CD4-positive, alpha-beta memory T cell (primary cell): ENCODE data around the gene KCNH2. TPM values are rescaled to one million over a fixed set of nuclear protein-coding genes. Genes with fewer than 3 reads are reported as not detected.

Experiments
- CTCF ChIA-PET: fragments of 350-600 bp; sonication (Branson Sonifier 250); formaldehyde crosslinking; loops from one replicate; lab custom pipeline; 2021; ENCODE audit warnings: inconsistent platforms; ENCODE audit not compliant: partially characterized antibody; lab: Charles Lee
- POLR2A ChIA-PET: fragments of 350-600 bp; sonication (Branson Sonifier 250); formaldehyde crosslinking; loops from one replicate; lab custom pipeline; 2021; ENCODE audit not compliant: partially characterized antibody; lab: Charles Lee
- DNase-seq, 5 donors: peaks; one replicate each; pipeline versions ENCODE4 v3.0.0 to v3.0.0-alpha.2; 2020 to 2022; ENCODE audit warnings: mixed read lengths in 1 of 5
- H3K27ac ChIP-seq: one replicate; pipeline ENCODE4 v1.7.0; 2013; ENCODE audit warnings: low read depth, low read length
- H3K27me3 ChIP-seq: 2 replicates; pipeline ENCODE4 v1.7.0; 2013; ENCODE audit warnings: mild to moderate bottlenecking, low read length, moderate library complexity; ENCODE audit not compliant: insufficient read depth
- H3K36me3 ChIP-seq: 2 replicates; pipeline ENCODE4 v1.7.0; 2013; ENCODE audit warnings: mild to moderate bottlenecking, low read length, moderate library complexity; ENCODE audit not compliant: insufficient read depth
- H3K4me1 ChIP-seq: 2 replicates; pipeline ENCODE4 v1.7.0; 2013; ENCODE audit warnings: mild to moderate bottlenecking, low read length, moderate library complexity; ENCODE audit not compliant: insufficient read depth
- H3K4me3 ChIP-seq, 2 donors: one replicate each; pipeline ENCODE4 v1.7.0; 2013; ENCODE audit warnings: low read length in 2 of 2, mild to moderate bottlenecking in 1 of 2
- H3K9me3 ChIP-seq, 2 donors: one replicate each; pipeline ENCODE4 v1.7.0; 2013; ENCODE audit warnings: low read length in 2 of 2, control low read depth in 1 of 2; ENCODE audit not compliant: control insufficient read depth in 1 of 2
- H3K27ac Mint-ChIP-seq, 7 donors: one replicate each; pipeline ENCODE4 v1.8.0; 2020 to 2021; ENCODE audit warnings: mixed read lengths in 7 of 7, mild to moderate bottlenecking in 6 of 7, inconsistent platforms in 3 of 7, moderate library complexity in 3 of 7
- H3K27me3 Mint-ChIP-seq, 2 donors: one replicate each; pipeline ENCODE4 v1.8.0; 2020 to 2021; ENCODE audit warnings: mixed read lengths in 2 of 2
- H3K36me3 Mint-ChIP-seq, 2 donors: one replicate each; pipeline ENCODE4 v1.8.0; 2020 to 2021; ENCODE audit warnings: mixed read lengths in 2 of 2, inconsistent platforms in 1 of 2, mild to moderate bottlenecking in 1 of 2
- H3K4me1 Mint-ChIP-seq, 4 donors: one replicate each; pipeline ENCODE4 v1.8.0; 2020 to 2021; ENCODE audit warnings: mixed read lengths in 4 of 4, mild to moderate bottlenecking in 1 of 4
- H3K4me3 Mint-ChIP-seq, 8 donors: one replicate each; pipeline ENCODE4 v1.8.0; 2020 to 2021; ENCODE audit warnings: mixed read lengths in 8 of 8, mild to moderate bottlenecking in 7 of 8, moderate library complexity in 6 of 8, inconsistent platforms in 3 of 8
- H3K9me3 Mint-ChIP-seq, 8 donors: one replicate each; pipeline ENCODE4 v1.8.0; 2020 to 2021; ENCODE audit warnings: mixed read lengths in 8 of 8, mild to moderate bottlenecking in 5 of 8, inconsistent platforms in 3 of 8, moderate library complexity in 1 of 8
- intact Hi-C: fragments of 100-400 bp; cut with micrococcal nuclease; formaldehyde crosslinking; loops from one replicate; pipeline ENCODE4 v1.15.1; 2023
- polyA plus RNA-seq, 2 donors: library from polyadenylated mRNA; unstranded; fragments of 300-500 nt; fragmentation: Illumina TruSeq; gene quantifications; one replicate each; pipeline ENCODE4 v1.2.3, GENCODE V29; 2021
- total RNA-seq, 2 experiments: library from RNA; stranded (reverse); gene quantifications; one replicate each; pipeline ENCODE4 v1.2.3, GENCODE V29; 2021

The KCNH2 gene
- total and polyA plus RNA-seq, 4 experiments from 2014 or later = 1.8 to 2.6 (median 2.4) TPM

GRCh38 chr7:150951181-150951520, 27.0 kb downstream of the KCNH2 start:
- no peak overlapping the region for H3K4me3 Mint-ChIP-seq
- intact Hi-C loops = no loop called here
- no peaks in the 10 kb centered on the region for H3K36me3 ChIP-seq
- peaks cover 0 to 1% of the 10 kb centered on the region in 2 donors for H3K36me3 Mint-ChIP-seq
- H3K9me3 ChIP-seq = no peaks in the 10 kb centered on the region
- H3K9me3 Mint-ChIP-seq = no peaks in the 10 kb centered on the region
- CTCF ChIA-PET = no interaction called here
- H3K27ac Mint-ChIP-seq = no peak overlapping the region
- no peak overlapping the region for H3K27ac ChIP-seq
- POLR2A ChIA-PET = no interaction called here
- DNase-seq = no peak
- H3K4me3 ChIP-seq = no peak overlapping the region
- H3K27me3 Mint-ChIP-seq = peaks cover 5 to 11% of the 10 kb centered on the region in 2 donors
- H3K4me1 Mint-ChIP-seq = peaks cover 0 to 8% (median 0%) of the 10 kb centered on the region in 4 donors
- no peaks in the 10 kb centered on the region for H3K4me1 ChIP-seq
- H3K27me3 ChIP-seq = no peaks in the 10 kb centered on the region

- no peak for DNase-seq
- no peaks in the 10 kb centered on the region for H3K4me1 ChIP-seq
- H3K9me3 ChIP-seq = no peaks in the 10 kb centered on the region
- H3K36me3 ChIP-seq = no peaks in the 10 kb centered on the region
- Mint-ChIP-seq H3K9me3 (no peaks in the 10 kb centered on the region), H3K36me3 (peaks cover 0 to 1% of the 10 kb centered on the region in 2 donors), H3K27me3 (peaks cover 3 to 7% of the 10 kb centered on the region in 2 donors), H3K4me3 (no peak overlapping the region), H3K4me1 (peaks cover 0 to 4% (median 0%) of the 10 kb centered on the region in 4 donors), H3K27ac (no peak overlapping the region)
- H3K27ac ChIP-seq = no peak overlapping the region
- ChIA-PET POLR2A (no interaction called here), CTCF (interaction anchor here (0.9 to 1.5 kb wide), 2 partner anchors 12 to 25 kb away, joined by 3 to 4 read pairs; no protein-coding TSS in a partner anchor)
- H3K27me3 ChIP-seq = no peaks in the 10 kb centered on the region
- H3K4me3 ChIP-seq = no peak overlapping the region
- intact Hi-C loops = no loop called here
Measured at GRCh38 chr7:150950496-150951180, 27.5 kb downstream of the KCNH2 start.

- Histone ChIP-seq H3K27me3 (no peaks in the 10 kb centered on the region), H3K9me3 (no peaks in the 10 kb centered on the region), H3K36me3 (no peaks in the 10 kb centered on the region), H3K4me3 (no peak overlapping the region), H3K27ac (no peak overlapping the region), H3K4me1 (no peaks in the 10 kb centered on the region)
- intact Hi-C loops = no loop called here
- Mint-ChIP-seq H3K27ac (no peak overlapping the region), H3K27me3 (peaks cover 3 to 7% of the 10 kb centered on the region in 2 donors), H3K4me1 (peaks cover 0 to 4% (median 0%) of the 10 kb centered on the region in 4 donors), H3K4me3 (no peak overlapping the region), H3K36me3 (peaks cover 0 to 1% of the 10 kb centered on the region in 2 donors), H3K9me3 (no peaks in the 10 kb centered on the region)
- DNase-seq = no peak
- POLR2A ChIA-PET = no interaction called here
- CTCF ChIA-PET = interaction anchor here (0.9 to 1.9 kb wide), 3 partner anchors 12 to 26 kb away, joined by 3 to 5 read pairs (median 4); no protein-coding TSS in a partner anchor
Measured at GRCh38 chr7:150949971-150950491, 28.1 kb downstream of the KCNH2 start.

DNA sequence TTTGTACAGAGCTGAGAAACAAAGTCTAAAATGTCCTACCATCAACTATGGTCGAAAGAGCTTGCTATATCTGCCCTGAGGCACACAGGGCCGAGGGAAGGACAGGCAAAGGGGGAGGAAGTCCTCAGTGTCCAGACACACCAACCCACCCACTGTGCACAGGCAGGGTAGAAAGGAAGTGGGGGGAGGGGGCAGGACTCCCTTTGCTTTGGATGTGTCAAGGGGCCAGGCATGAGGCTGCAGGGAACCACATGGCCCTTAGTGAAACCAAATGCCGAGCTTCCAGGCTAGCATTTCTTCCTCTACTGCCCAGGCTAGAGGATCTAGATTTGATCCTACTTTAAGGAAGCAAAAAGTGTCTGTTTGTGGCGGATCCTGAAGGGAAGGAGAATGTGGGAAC, 28.6 kb downstream of the KCNH2 start:
- H3K27me3 Mint-ChIP-seq = peaks cover 3 to 6% of the 10 kb centered on the region in 2 donors
- intact Hi-C loops = no loop called here
- H3K4me1 ChIP-seq = no peaks in the 10 kb centered on the region
- ChIA-PET POLR2A (no interaction called here), CTCF (interaction anchor here (0.9 to 1.9 kb wide), 3 partner anchors 11 to 26 kb away, joined by 3 to 5 read pairs (median 4); no protein-coding TSS in a partner anchor)
- no peaks in the 10 kb centered on the region for H3K27me3 ChIP-seq
- H3K36me3 Mint-ChIP-seq = peaks cover 0 to 1% of the 10 kb centered on the region in 2 donors
- no peak overlapping the region for H3K4me3 ChIP-seq
- no peak overlapping the region for H3K27ac ChIP-seq
- H3K36me3 ChIP-seq = no peaks in the 10 kb centered on the region
- H3K4me1 Mint-ChIP-seq = peaks cover 0 to 4% (median 0%) of the 10 kb centered on the region in 4 donors
- H3K9me3 ChIP-seq = no peaks in the 10 kb centered on the region
- no peak overlapping the region for H3K4me3 Mint-ChIP-seq
- H3K27ac Mint-ChIP-seq = no peak overlapping the region
- DNase-seq = no peak
- H3K9me3 Mint-ChIP-seq = no peaks in the 10 kb centered on the region

- Mint-ChIP-seq H3K9me3 (no peaks in the 10 kb centered on the region), H3K27ac (no peak overlapping the region), H3K4me3 (no peak overlapping the region), H3K4me1 (peaks cover 0 to 11% (median 0%) of the 10 kb centered on the region in 4 donors), H3K27me3 (peaks cover 3 to 4% of the 10 kb centered on the region in 2 donors), H3K36me3 (peaks cover 0 to 1% of the 10 kb centered on the region in 2 donors)
- Histone ChIP-seq H3K4me1 (no peaks in the 10 kb centered on the region), H3K27ac (no peak overlapping the region), H3K4me3 (no peak overlapping the region), H3K9me3 (no peaks in the 10 kb centered on the region), H3K27me3 (no peaks in the 10 kb centered on the region), H3K36me3 (no peaks in the 10 kb centered on the region)
- ChIA-PET POLR2A (interaction anchor here (0.6 kb wide), 1 partner anchor 265 kb away, joined by 4 read pairs; no protein-coding TSS in a partner anchor), CTCF (interaction anchor here (1.9 kb wide), 1 partner anchor 14 kb away, joined by 5 read pairs; no protein-coding TSS in a partner anchor)
- intact Hi-C loops = no loop called here
- DNase-seq = no peak
Measured at GRCh38 chr7:150948791-150949251, 29.3 kb downstream of the KCNH2 start.

GRCh38 chr7:150947761-150948651, 30.1 kb downstream of the KCNH2 start:
- ChIA-PET POLR2A (no interaction called here), CTCF (interaction anchor here (1.9 kb wide), 1 partner anchor 15 kb away, joined by 5 read pairs; no protein-coding TSS in a partner anchor)
- Mint-ChIP-seq H3K4me1 (peaks cover 1 to 17% (median 4%) of the 10 kb centered on the region in 4 donors), H3K27ac (no peak overlapping the region), H3K36me3 (peaks cover 0 to 1% of the 10 kb centered on the region in 2 donors), H3K4me3 (no peak overlapping the region), H3K27me3 (peaks cover 3% of the 10 kb centered on the region in 2 donors), H3K9me3 (no peaks in the 10 kb centered on the region)
- no peak for DNase-seq
- H3K4me1 ChIP-seq = peaks cover 2% of the 10 kb centered on the region
- H3K36me3 ChIP-seq = no peaks in the 10 kb centered on the region
- no peak overlapping the region for H3K27ac ChIP-seq
- no peaks in the 10 kb centered on the region for H3K9me3 ChIP-seq
- H3K4me3 ChIP-seq = no peak overlapping the region
- no peaks in the 10 kb centered on the region for H3K27me3 ChIP-seq
- intact Hi-C loops = no loop called here
